ENCODE results near the gene SSTR3.

The SSTR3 gene

GRCh38 chr22:37223965-37224551 lies 11.8 kb upstream of the SSTR3 start:
- H3K4me3 ChIP-seq (ENCODE audit: low read depth, low read length) = no peak overlapping the region
- TF ChIP-seq MYC (IDR thresholded peaks at IDR 0.05; ENCODE audit: low read depth, low read length) = no peak
- TF ChIP-seq, protein P1, sequence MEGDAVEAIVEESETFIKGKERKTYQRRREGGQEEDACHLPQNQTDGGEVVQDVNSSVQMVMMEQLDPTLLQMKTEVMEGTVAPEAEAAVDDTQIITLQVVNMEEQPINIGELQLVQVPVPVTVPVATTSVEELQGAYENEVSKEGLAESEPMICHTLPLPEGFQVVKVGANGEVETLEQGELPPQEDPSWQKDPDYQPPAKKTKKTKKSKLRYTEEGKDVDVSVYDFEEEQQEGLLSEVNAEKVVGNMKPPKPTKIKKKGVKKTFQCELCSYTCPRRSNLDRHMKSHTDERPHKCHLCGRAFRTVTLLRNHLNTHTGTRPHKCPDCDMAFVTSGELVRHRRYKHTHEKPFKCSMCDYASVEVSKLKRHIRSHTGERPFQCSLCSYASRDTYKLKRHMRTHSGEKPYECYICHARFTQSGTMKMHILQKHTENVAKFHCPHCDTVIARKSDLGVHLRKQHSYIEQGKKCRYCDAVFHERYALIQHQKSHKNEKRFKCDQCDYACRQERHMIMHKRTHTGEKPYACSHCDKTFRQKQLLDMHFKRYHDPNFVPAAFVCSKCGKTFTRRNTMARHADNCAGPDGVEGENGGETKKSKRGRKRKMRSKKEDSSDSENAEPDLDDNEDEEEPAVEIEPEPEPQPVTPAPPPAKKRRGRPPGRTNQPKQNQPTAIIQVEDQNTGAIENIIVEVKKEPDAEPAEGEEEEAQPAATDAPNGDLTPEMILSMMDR (IDR thresholded peaks at IDR 0.05; ENCODE audit: low read depth, low read length) = no peak
- TF ChIP-seq POLR2A (IDR thresholded peaks at IDR 0.05; ENCODE audit: extremely low read depth, insufficient read length) = no peak
- no peak for TF ChIP-seq MAX (IDR thresholded peaks at IDR 0.05; ENCODE audit: low read depth, low read length)
- no peak for DNase-seq (ENCODE audit: low read depth)

- TF ChIP-seq POLR2A (IDR thresholded peaks at IDR 0.05; ENCODE audit: extremely low read depth, insufficient read length) = no peak
- TF ChIP-seq MAX (IDR thresholded peaks at IDR 0.05; ENCODE audit: low read depth, low read length) = no peak
- no peak for TF ChIP-seq MYC (IDR thresholded peaks at IDR 0.05; ENCODE audit: low read depth, low read length)
- TF ChIP-seq, protein P1 (IDR thresholded peaks at IDR 0.05; ENCODE audit: low read depth, low read length) = no peak
- peak; percentile 47 for DNase-seq (ENCODE audit: low read depth)
- no peak overlapping the region for H3K4me3 ChIP-seq (ENCODE audit: low read depth, low read length)
These were observed 10.2 kb upstream of the SSTR3 start for GRCh38 chr22:37222440-37222971.

DNA sequence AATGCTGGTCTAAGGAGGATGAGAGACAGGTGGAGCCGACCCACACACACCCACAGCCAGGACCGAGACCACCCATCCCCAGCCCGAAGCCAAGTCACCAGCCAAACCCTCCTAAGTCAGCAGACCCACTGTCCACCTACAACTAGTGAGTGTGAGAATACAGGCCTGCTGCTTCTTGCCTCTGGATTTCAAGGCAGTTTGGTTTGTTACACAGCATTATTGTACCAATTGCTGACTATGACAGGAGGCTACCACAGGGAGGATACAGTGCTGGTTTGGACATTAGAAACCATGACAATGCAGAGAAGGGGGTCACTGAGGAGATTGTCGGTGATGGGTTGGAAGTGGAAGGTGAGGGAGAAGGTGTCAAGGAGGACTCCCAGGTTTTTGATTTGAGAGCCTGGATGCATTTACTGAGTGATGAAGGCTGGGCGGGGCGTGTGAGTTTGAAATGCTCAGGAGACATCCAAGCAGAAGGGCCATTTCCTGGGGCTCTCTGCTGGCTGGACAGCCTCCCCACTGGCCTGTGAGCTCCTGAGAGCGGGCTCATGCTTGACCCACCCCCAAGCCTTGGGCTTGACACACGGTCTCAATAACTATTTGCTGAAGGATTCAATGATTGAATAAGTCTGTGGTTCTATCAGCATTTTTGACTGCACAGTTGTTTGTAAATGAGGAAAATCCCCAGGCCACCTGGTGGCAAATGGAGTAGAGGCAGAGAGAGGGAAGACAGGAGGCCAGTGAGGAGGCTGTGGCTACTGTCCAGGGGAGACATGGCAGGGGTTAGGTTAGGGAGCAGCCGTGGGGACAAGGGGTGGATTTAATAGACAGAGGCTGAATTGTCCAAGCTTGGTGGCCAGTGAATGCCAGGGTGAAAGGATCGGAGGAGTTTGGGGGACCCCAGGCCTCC lies 9.4 kb upstream of the SSTR3 start:
- TF ChIP-seq, protein P1 (IDR thresholded peaks at IDR 0.05; ENCODE audit: low read depth, low read length) = no peak
- no peak for TF ChIP-seq MAX (IDR thresholded peaks at IDR 0.05; ENCODE audit: low read depth, low read length)
- no peak for TF ChIP-seq MYC (IDR thresholded peaks at IDR 0.05; ENCODE audit: low read depth, low read length)
- no peak for TF ChIP-seq POLR2A (IDR thresholded peaks at IDR 0.05; ENCODE audit: extremely low read depth, insufficient read length)
- no peak overlapping the region for H3K4me3 ChIP-seq (ENCODE audit: low read depth, low read length)
- no peak for DNase-seq (ENCODE audit: low read depth)

DNA sequence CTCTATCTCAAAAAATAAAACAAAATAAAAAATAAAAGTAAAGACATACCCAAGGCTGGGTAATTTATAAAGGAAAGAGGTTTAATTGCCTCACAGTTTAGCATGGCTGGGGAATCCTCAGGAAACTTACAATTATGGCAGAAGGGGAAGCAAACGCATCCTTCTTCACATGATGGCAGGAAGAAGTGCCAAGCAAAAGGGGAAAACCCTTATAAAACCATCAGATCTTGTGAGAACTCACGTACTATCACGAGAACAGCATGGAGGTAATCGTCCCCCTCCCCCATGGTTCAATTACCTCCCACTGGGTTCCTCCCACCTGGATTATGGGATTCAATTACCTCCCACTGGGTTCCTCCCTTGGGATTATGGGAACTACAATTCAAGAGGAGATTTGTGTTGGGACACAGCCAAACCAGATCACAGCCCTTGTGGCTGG lies 8.3 kb upstream of the SSTR3 start:
- no peak overlapping the region for H3K4me3 ChIP-seq (ENCODE audit: low read depth, low read length)
- TF ChIP-seq MAX (IDR thresholded peaks at IDR 0.05; ENCODE audit: low read depth, low read length) = no peak
- TF ChIP-seq, protein P1 (IDR thresholded peaks at IDR 0.05; ENCODE audit: low read depth, low read length) = no peak
- TF ChIP-seq POLR2A (IDR thresholded peaks at IDR 0.05; ENCODE audit: extremely low read depth, insufficient read length) = no peak
- TF ChIP-seq MYC (IDR thresholded peaks at IDR 0.05; ENCODE audit: low read depth, low read length) = no peak
- DNase-seq (ENCODE audit: low read depth) = no peak

- TF ChIP-seq, protein P1 (IDR thresholded peaks at IDR 0.05; ENCODE audit: low read depth, low read length) = no peak
- no peak for TF ChIP-seq POLR2A (IDR thresholded peaks at IDR 0.05; ENCODE audit: extremely low read depth, insufficient read length)
- TF ChIP-seq MAX (IDR thresholded peaks at IDR 0.05; ENCODE audit: low read depth, low read length) = no peak
- TF ChIP-seq MYC (IDR thresholded peaks at IDR 0.05; ENCODE audit: low read depth, low read length) = no peak
- no peak overlapping the region for H3K4me3 ChIP-seq (ENCODE audit: low read depth, low read length)
- DNase-seq (ENCODE audit: low read depth) = no peak
These were observed 7.3 kb upstream of the SSTR3 start for GRCh38 chr22:37219533-37219932.

Measured in NB4 (cell line).